Transverse colon (tissue), 3 donors: ENCODE data around the gene HSPG2.

Source experiments
- CTCF ChIP-seq, 5 experiments: fragments of 200-600 bp in 3 of 5; fragments of 450-650 bp in 2 of 5; sonication (generic) in 3 of 5; IDR thresholded peaks; 1 replicate in 2 of 5; 2 replicates in 3 of 5; pipeline ENCODE4 v1.5.1; 2016 to 2017; ENCODE audit warnings: antibody characterized with exemption in 5 of 5, inconsistent platforms in 3 of 5, mild to moderate bottlenecking in 2 of 5, moderate library complexity in 1 of 5
- POLR2A ChIP-seq: fragments of 450-650 bp; IDR thresholded peaks from one replicate; pipeline ENCODE4 v1.6.1; 2016; ENCODE audit warnings: antibody characterized with exemption, mild to moderate bottlenecking, moderate library complexity

DNA sequence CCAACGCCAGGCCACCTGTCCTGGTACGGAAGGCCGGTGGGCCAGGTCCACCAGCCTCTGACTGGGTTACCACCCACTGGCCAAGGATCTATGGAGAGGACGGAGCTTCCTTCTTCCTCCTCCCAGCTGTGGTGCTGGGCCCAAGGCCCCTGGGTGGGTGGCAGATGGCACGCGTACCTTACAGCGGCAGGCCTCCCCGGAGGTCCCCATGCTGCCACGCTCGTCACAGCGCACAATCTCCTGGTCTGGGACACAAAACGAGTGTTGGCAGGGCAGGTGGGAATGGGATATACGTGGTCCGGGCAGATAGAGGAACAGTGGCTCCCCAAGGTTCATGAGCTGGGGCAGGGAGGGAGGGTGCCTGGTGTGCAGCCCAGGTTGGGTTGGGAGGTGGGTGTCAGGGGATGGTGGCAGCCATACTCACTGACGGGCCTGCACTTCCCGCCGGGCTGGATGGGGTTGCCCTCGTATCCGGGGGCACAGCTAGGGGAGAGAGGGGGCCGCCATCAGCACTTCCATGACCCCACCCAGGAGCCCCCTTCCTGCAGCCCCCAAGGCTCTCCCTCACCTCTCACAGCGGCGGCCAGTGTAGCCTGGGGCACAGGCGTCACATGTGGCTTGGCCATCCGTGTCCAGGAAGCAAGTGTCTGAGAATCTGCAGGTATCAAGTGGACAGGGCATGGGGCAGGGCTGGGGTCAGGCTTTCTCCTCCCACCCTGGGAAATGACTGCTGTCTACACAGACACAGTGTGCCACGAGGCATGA is 58.9 kb downstream of the HSPG2 start:
- TF ChIP-seq CTCF (IDR thresholded peaks at IDR 0.05) (no peak), POLR2A (no peak)
